ENCODE results near the gene MACROD1.

The MACROD1 gene

GRCh38 chr11:64134963-64135362 lies 30.9 kb downstream of the MACROD1 start:
- no peak overlapping the region for H3K9ac ChIP-seq (ENCODE audit: low read length)
- no peaks in the 10 kb centered on the region for H3K79me2 ChIP-seq (ENCODE audit: insufficient read depth, low read length)
- no peak for TF ChIP-seq EZH2phosphoT487 (conservative IDR thresholded peaks at IDR 0.05; ENCODE audit: low read length)
- TF ChIP-seq CTCF (IDR thresholded peaks at IDR 0.05; ENCODE audit: insufficient read depth, low read length, poor library complexity, severe bottlenecking), result no peak
- no peak overlapping the region for H3K27ac ChIP-seq (ENCODE audit: low read depth, low read length)
- H3K36me3 ChIP-seq (ENCODE audit: low read length), result no peaks in the 10 kb centered on the region
- H2AFZ ChIP-seq (ENCODE audit: low read depth, low read length, severe bottlenecking), result no peak overlapping the region
- H3K9me3 ChIP-seq (ENCODE audit: insufficient read depth, low read length), result no peaks in the 10 kb centered on the region
- H4K20me1 ChIP-seq (ENCODE audit: low read depth, low read length), result no peaks in the 10 kb centered on the region
- no peaks in the 10 kb centered on the region for H3K27me3 ChIP-seq (ENCODE audit: low read length)
- no peaks in the 10 kb centered on the region for H3F3A ChIP-seq (ENCODE audit: insufficient read depth)
- H3K9me2 ChIP-seq (replicated peaks; ENCODE audit: insufficient read depth, low read length), result no peaks in the 10 kb centered on the region
- no peak overlapping the region for H3K4me2 ChIP-seq (ENCODE audit: low read depth, low read length, poor library complexity, severe bottlenecking)
- H3K4me3 ChIP-seq (ENCODE audit: insufficient read depth, low read length, poor library complexity, severe bottlenecking), result no peak overlapping the region

GRCh38 chr11:64132982-64133705 lies 32.8 kb downstream of the MACROD1 start:
- no peaks in the 10 kb centered on the region for H4K20me1 ChIP-seq (ENCODE audit: low read depth, low read length)
- no peak overlapping the region for H2AFZ ChIP-seq (ENCODE audit: low read depth, low read length, severe bottlenecking)
- no peaks in the 10 kb centered on the region for H3K79me2 ChIP-seq (ENCODE audit: insufficient read depth, low read length)
- no peaks in the 10 kb centered on the region for H3K9me3 ChIP-seq (ENCODE audit: insufficient read depth, low read length)
- TF ChIP-seq EZH2phosphoT487 (conservative IDR thresholded peaks at IDR 0.05; ENCODE audit: low read length), result no peak
- TF ChIP-seq CTCF (IDR thresholded peaks at IDR 0.05; ENCODE audit: insufficient read depth, low read length, poor library complexity, severe bottlenecking), result no peak
- H3K27me3 ChIP-seq (ENCODE audit: low read length), result no peaks in the 10 kb centered on the region
- no peaks in the 10 kb centered on the region for H3K9me2 ChIP-seq (replicated peaks; ENCODE audit: insufficient read depth, low read length)
- no peaks in the 10 kb centered on the region for H3K36me3 ChIP-seq (ENCODE audit: low read length)
- no peaks in the 10 kb centered on the region for H3F3A ChIP-seq (ENCODE audit: insufficient read depth)
- no peak overlapping the region for H3K9ac ChIP-seq (ENCODE audit: low read length)
- no peak overlapping the region for H3K4me3 ChIP-seq (ENCODE audit: insufficient read depth, low read length, poor library complexity, severe bottlenecking)
- H3K4me2 ChIP-seq (ENCODE audit: low read depth, low read length, poor library complexity, severe bottlenecking), result no peak overlapping the region
- no peak overlapping the region for H3K27ac ChIP-seq (ENCODE audit: low read depth, low read length)

GRCh38 chr11:64132191-64132771 lies 33.6 kb downstream of the MACROD1 start:
- no peaks in the 10 kb centered on the region for H3K79me2 ChIP-seq (ENCODE audit: insufficient read depth, low read length)
- no peaks in the 10 kb centered on the region for H3K9me3 ChIP-seq (ENCODE audit: insufficient read depth, low read length)
- H3K4me3 ChIP-seq (ENCODE audit: insufficient read depth, low read length, poor library complexity, severe bottlenecking), result no peak overlapping the region
- H4K20me1 ChIP-seq (ENCODE audit: low read depth, low read length), result no peaks in the 10 kb centered on the region
- H3F3A ChIP-seq (ENCODE audit: insufficient read depth), result no peaks in the 10 kb centered on the region
- no peak overlapping the region for H3K4me2 ChIP-seq (ENCODE audit: low read depth, low read length, poor library complexity, severe bottlenecking)
- no peak overlapping the region for H3K9ac ChIP-seq (ENCODE audit: low read length)
- no peak overlapping the region for H3K27ac ChIP-seq (ENCODE audit: low read depth, low read length)
- no peaks in the 10 kb centered on the region for H3K27me3 ChIP-seq (ENCODE audit: low read length)
- no peaks in the 10 kb centered on the region for H3K36me3 ChIP-seq (ENCODE audit: low read length)
- TF ChIP-seq CTCF (IDR thresholded peaks at IDR 0.05; ENCODE audit: insufficient read depth, low read length, poor library complexity, severe bottlenecking) (no peak), EZH2phosphoT487 (conservative IDR thresholded peaks at IDR 0.05; ENCODE audit: low read length) (no peak)
- no peaks in the 10 kb centered on the region for H3K9me2 ChIP-seq (replicated peaks; ENCODE audit: insufficient read depth, low read length)
- H2AFZ ChIP-seq (ENCODE audit: low read depth, low read length, severe bottlenecking), result no peak overlapping the region
